Keratinocyte (primary cell): ENCODE measurements around the gene RPEL1. TPM values are rescaled to one million over a fixed set of nuclear protein-coding genes. Genes with fewer than 3 reads are reported as not detected.

Experiments used
- DNase-seq: peaks from one replicate; pipeline ENCODE4 v3.0.0-alpha.2; 2011; ENCODE audit warnings: low read depth, missing footprints, low spot score
- FAIRE-seq: peaks from 2 replicates; lab custom pipeline; 2011; peaks lifted over from hg19 to GRCh38; lab: Jason Lieb, UNC
- H2AFZ ChIP-seq: 2 replicates; pipeline ENCODE4 v1.6.0; 2012; ENCODE audit warnings: low read length, control low read depth, inconsistent platforms; ENCODE audit not compliant: control insufficient read depth
- H3K27ac ChIP-seq: 2 replicates; pipeline ENCODE4 v1.5.1; 2011; ENCODE audit warnings: low read length; ENCODE audit not compliant: control insufficient read depth, insufficient read depth
- H3K27me3 ChIP-seq: 3 replicates; pipeline ENCODE4 v1.6.0; 2011; ENCODE audit warnings: low read length; ENCODE audit not compliant: control insufficient read depth, insufficient read depth; ENCODE audit errors: extremely low read depth
- H3K36me3 ChIP-seq, 2 experiments: 2 replicates in 1 of 2; 3 replicates in 1 of 2; pipeline ENCODE4 v1.5.1; 2011; ENCODE audit warnings: low read length in 2 of 2, mild to moderate bottlenecking in 1 of 2; ENCODE audit not compliant: control insufficient read depth in 2 of 2, insufficient read depth in 2 of 2; ENCODE audit errors: extremely low read depth in 1 of 2
- H3K4me1 ChIP-seq: 3 replicates; pipeline ENCODE4 v1.5.1; 2011; ENCODE audit warnings: low read length; ENCODE audit not compliant: control insufficient read depth, insufficient read depth; ENCODE audit errors: extremely low read depth
- H3K4me2 ChIP-seq: 3 replicates; pipeline ENCODE4 v1.6.0; 2011; ENCODE audit warnings: low read depth, low read length; ENCODE audit not compliant: control insufficient read depth, insufficient read depth; ENCODE audit errors: extremely low read depth
- H3K4me3 ChIP-seq, 3 experiments: fragments of 200-600 bp in 1 of 3; sonication (generic) in 1 of 3; 2 replicates in 2 of 3; 3 replicates in 1 of 3; pipeline ENCODE4 v1.5.1; 2011 to 2016; ENCODE audit warnings: low read length in 3 of 3, mild to moderate bottlenecking in 3 of 3, control low read depth in 2 of 3, inconsistent platforms in 1 of 3, low read depth in 1 of 3, mixed read lengths in 1 of 3, mixed run types in 1 of 3, moderate library complexity in 1 of 3; ENCODE audit not compliant: control insufficient read depth in 2 of 3, insufficient read depth in 2 of 3; ENCODE audit errors: extremely low read depth in 1 of 3
- H3K79me2 ChIP-seq: 2 replicates; pipeline ENCODE4 v1.6.0; 2012; ENCODE audit warnings: low read length; ENCODE audit not compliant: control insufficient read depth, insufficient read depth
- H3K9ac ChIP-seq: 3 replicates; pipeline ENCODE4 v1.6.0; 2011; ENCODE audit warnings: low read length; ENCODE audit not compliant: control insufficient read depth, insufficient read depth; ENCODE audit errors: extremely low read depth
- H3K9me1 ChIP-seq: 3 replicates; pipeline ENCODE4 v1.6.0; 2011; ENCODE audit warnings: low read length; ENCODE audit not compliant: control insufficient read depth, insufficient read depth; ENCODE audit errors: extremely low read depth
- H3K9me3 ChIP-seq: 2 replicates; pipeline ENCODE4 v1.5.1; 2012; ENCODE audit warnings: low read depth, low read length; ENCODE audit not compliant: control insufficient read depth
- H4K20me1 ChIP-seq: 3 replicates; pipeline ENCODE4 v1.6.0; 2011; ENCODE audit warnings: low read length; ENCODE audit not compliant: control insufficient read depth, insufficient read depth; ENCODE audit errors: extremely low read depth
- CTCF ChIP-seq, 3 experiments: IDR thresholded peaks in 1 of 3; conservative IDR thresholded peaks in 1 of 3; optimal IDR thresholded peaks in 1 of 3; 2 replicates in 2 of 3; 3 replicates in 1 of 3; pipeline versions ENCODE3 to v1.5.1; 2011; ENCODE audit warnings: low read length in 3 of 3, mild to moderate bottlenecking in 3 of 3, moderate library complexity in 2 of 3, control low read depth in 1 of 3, inconsistent platforms in 1 of 3; ENCODE audit not compliant: insufficient read depth in 2 of 3; ENCODE audit errors: extremely low read depth in 1 of 3
- EZH2 ChIP-seq: IDR thresholded peaks from one replicate; pipeline ENCODE4 v1.6.1; 2012; ENCODE audit warnings: inconsistent platforms, mild to moderate bottlenecking, low read length, moderate library complexity
- dilution Hi-C: fragments of 300-500 bp; cut with MboI; formaldehyde crosslinking; loops from one replicate; pipeline ENCODE4 v1.7.0; 2020; ENCODE audit warnings: low sequenced_read_pairs; ENCODE audit not compliant: extremely low pct_ligation_motif_present
- polyA plus RNA-seq, 5 experiments: library from polyadenylated mRNA; depleted of rRNA in 3 of 5; stranded (reverse) in 3 of 5; stranded (forward) in 1 of 5; unstranded in 1 of 5; fragments of >200 nt; gene quantifications; 1 replicate in 1 of 5; 2 replicates in 3 of 5; 3 replicates in 1 of 5; pipeline versions ENCODE4 v1.2.1 to v1.2.3, GENCODE V29; 2011 to 2012; ENCODE audit warnings: missing spikeins in 2 of 5, low read depth in 1 of 5, low replicate concordance in 1 of 5

The RPEL1 gene
- polyA plus RNA-seq, 1 donor (not counting 4 experiments of a cell fraction or from before 2014, with no cell fraction given), result 0.04 TPM

GRCh38 chr10:103238506-103239252, 7.0 kb upstream of the RPEL1 start:
- Histone ChIP-seq H3K4me2 (no peak overlapping the region), H3K27ac (no peak overlapping the region), H3K4me1 (peaks cover 28% of the 10 kb centered on the region), H3K9me1 (no peaks in the 10 kb centered on the region), H3K9me3 (no peaks in the 10 kb centered on the region), H3K27me3 (no peaks in the 10 kb centered on the region), H4K20me1 (no peaks in the 10 kb centered on the region), H3K79me2 (no peaks in the 10 kb centered on the region), H2AFZ (no peak overlapping the region), H3K4me3 (no peak overlapping the region), H3K36me3 (no peaks in the 10 kb centered on the region), H3K9ac (no peak overlapping the region)
- FAIRE-seq (no peak), DNase-seq (no peak)
- TF ChIP-seq CTCF (optimal IDR thresholded peaks at IDR 0.05 in 1 of 3, IDR thresholded peaks at IDR 0.05 in 1 of 3, conservative IDR thresholded peaks at IDR 0.05 in 1 of 3; ENCODE audit: extremely low read depth in 1 of 3, insufficient read depth in 2 of 3, low read length in 3 of 3) (peak; percentile 17 to 63 (median 51)), EZH2 (no peak)
- dilution Hi-C loops, result no loop called here

DNA sequence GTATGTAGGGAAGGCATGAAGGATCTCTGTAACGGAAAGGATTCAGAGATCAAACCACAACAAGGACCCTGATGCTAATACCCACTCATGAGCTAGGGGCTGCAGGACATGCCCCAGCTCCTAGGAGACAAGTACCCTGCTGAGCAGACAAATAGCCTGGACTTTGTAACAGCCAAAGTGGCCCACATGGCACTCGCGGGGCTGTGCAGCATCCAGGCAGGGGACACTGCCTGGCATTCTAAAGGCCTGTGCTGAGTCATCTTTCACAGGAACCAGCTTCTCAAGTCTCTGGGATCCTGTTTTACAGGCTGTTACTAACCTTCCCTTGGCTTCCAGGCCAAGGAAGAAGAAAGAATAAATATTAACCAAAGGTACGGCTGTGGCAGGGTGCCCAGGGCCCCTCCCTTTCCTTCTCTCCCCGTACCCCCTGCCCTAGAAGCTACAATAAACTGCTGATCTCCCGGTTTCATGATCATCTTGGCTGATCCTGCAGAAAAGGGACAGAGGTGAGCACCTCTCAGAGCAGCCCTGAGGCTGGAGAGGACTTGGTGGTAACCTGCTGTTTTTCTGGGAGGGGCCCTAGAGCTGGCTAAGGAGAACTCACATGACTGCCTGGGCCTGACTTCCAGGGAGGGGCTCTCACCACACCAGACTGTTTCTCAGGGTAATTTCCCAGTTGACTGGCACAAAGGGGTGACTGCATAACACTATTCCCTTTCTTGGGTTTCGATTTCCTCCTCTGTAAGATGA, 4.2 kb upstream of the RPEL1 start:
- Histone ChIP-seq H3K27ac (peak overlapping the region; percentile 90), H3K4me3 (peak overlapping the region; percentile 6 to 60 (median 57)), H4K20me1 (no peaks in the 10 kb centered on the region), H2AFZ (peak overlapping the region; percentile 88), H3K9ac (peak overlapping the region; percentile 81), H3K9me3 (no peaks in the 10 kb centered on the region), H3K79me2 (no peaks in the 10 kb centered on the region), H3K36me3 (no peaks in the 10 kb centered on the region), H3K27me3 (no peaks in the 10 kb centered on the region), H3K4me1 (peaks cover 28% of the 10 kb centered on the region), H3K9me1 (no peaks in the 10 kb centered on the region), H3K4me2 (peak overlapping the region; percentile 85)
- TF ChIP-seq CTCF (optimal IDR thresholded peaks at IDR 0.05 in 1 of 3, IDR thresholded peaks at IDR 0.05 in 1 of 3, conservative IDR thresholded peaks at IDR 0.05 in 1 of 3; ENCODE audit: extremely low read depth in 1 of 3, insufficient read depth in 2 of 3, low read length in 3 of 3) (no peak), EZH2 (no peak)
- DNase-seq, result no peak
- dilution Hi-C loops, result no loop called here
- peak; percentile 81 for FAIRE-seq
